ENCODE data around the gene EXOC2.

DNA sequence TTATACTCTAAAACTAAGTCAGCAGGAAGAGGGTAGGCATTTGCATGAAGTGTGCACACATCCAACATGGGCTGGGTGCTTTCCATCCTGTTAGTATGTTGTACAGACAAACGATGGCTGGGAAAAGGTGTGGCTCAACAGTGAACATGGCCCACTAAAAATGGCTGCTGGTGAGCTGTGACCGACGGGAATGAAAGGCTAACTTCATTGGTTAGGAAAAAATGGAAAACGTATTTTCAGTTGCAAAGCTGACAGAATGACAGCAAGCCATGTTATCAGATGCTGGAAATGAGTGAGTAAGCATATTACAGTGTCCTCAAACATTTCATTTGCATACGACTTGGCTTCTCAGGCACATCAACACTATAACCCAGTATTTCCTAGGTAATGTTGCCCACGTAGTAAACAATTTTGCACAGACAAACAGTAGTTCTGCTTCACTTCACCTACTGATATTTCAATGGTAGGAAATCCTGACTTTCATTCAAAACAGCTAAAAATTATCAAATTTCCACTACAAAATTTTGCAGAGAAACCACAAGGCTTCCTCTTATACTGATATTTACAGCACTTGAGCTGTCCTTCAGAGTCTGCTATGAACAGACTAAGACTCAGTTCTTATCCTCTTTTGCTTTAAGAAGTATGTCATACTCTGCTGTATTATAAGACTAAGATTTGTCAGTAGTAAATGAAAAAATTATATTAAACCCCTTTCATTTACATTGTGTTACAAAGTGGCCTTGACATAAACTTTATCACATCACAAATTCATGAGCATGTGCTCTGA is 202.5 kb downstream of the EXOC2 start:
- TF ChIP-seq POLR2A (IDR thresholded peaks at IDR 0.05; ENCODE audit: low read depth, low read length) (no peak), POLR2AphosphoS5 (IDR thresholded peaks at IDR 0.05; ENCODE audit: low read depth, low read length) (no peak), TAF1 (IDR thresholded peaks at IDR 0.05; ENCODE audit: borderline replicate concordance, low read depth, low read length) (no peak)

Measured in GM12892 (cell line).